ENCODE results near the gene BTBD6.

Gene BTBD6

DNA sequence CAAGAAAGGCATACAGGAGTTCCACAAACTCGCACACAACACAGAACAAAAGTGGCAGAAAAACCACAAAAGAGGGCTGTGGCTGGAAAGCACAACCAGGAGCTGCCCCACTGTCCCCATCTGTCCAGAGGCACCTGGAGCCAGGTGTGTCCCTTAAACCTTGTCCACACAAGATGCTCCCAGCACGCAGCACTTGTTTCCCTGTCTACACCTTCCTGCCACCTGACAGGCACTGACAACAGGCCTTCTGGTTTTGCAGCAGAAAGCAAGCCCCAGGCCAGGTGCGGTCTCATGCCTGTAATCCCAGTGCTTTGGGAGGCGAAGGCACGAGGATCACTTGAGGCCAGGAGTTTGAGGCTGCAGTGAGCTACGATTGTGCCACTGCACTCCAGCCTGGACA is 3.6 kb downstream of the BTBD6 start:
- ATAC-seq: no peak
- TF ChIP-seq, protein P1, sequence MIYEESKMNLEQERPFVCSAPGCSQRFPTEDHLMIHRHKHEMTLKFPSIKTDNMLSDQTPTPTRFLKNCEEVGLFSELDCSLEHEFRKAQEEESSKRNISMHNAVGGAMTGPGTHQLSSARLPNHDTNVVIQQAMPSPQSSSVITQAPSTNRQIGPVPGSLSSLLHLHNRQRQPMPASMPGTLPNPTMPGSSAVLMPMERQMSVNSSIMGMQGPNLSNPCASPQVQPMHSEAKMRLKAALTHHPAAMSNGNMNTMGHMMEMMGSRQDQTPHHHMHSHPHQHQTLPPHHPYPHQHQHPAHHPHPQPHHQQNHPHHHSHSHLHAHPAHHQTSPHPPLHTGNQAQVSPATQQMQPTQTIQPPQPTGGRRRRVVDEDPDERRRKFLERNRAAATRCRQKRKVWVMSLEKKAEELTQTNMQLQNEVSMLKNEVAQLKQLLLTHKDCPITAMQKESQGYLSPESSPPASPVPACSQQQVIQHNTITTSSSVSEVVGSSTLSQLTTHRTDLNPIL (CRISPR knock-in tag; IDR thresholded peaks at IDR 0.05; ENCODE audit: low read depth): no peak
- TF ChIP-seq TOX (CRISPR knock-in tag; IDR thresholded peaks at IDR 0.05; ENCODE audit: borderline replicate concordance) (no peak), GLIS3 (CRISPR knock-in tag; IDR thresholded peaks at IDR 0.05) (no peak), ISL1 (CRISPR knock-in tag; IDR thresholded peaks at IDR 0.05) (no peak), RARB (CRISPR knock-in tag; IDR thresholded peaks at IDR 0.05) (no peak), ESRRG (CRISPR knock-in tag; IDR thresholded peaks at IDR 0.05) (no peak), CSDC2 (CRISPR knock-in tag; IDR thresholded peaks at IDR 0.05) (no peak), TCF4 (CRISPR knock-in tag; IDR thresholded peaks at IDR 0.05; ENCODE audit: borderline replicate concordance) (no peak), PPARA (CRISPR knock-in tag; IDR thresholded peaks at IDR 0.05; ENCODE audit: borderline replicate concordance) (no peak), BACH2 (CRISPR knock-in tag; IDR thresholded peaks at IDR 0.05; ENCODE audit: borderline replicate concordance) (no peak), ARNTL (CRISPR knock-in tag; IDR thresholded peaks at IDR 0.05; ENCODE audit: borderline replicate concordance, low read depth) (no peak), ZNF565 (CRISPR knock-in tag; conservative IDR thresholded peaks at IDR 0.05; ENCODE audit: low read depth) (no peak), ZNF8 (CRISPR knock-in tag; IDR thresholded peaks at IDR 0.05) (no peak)
- TF ChIP-seq, protein P2, sequence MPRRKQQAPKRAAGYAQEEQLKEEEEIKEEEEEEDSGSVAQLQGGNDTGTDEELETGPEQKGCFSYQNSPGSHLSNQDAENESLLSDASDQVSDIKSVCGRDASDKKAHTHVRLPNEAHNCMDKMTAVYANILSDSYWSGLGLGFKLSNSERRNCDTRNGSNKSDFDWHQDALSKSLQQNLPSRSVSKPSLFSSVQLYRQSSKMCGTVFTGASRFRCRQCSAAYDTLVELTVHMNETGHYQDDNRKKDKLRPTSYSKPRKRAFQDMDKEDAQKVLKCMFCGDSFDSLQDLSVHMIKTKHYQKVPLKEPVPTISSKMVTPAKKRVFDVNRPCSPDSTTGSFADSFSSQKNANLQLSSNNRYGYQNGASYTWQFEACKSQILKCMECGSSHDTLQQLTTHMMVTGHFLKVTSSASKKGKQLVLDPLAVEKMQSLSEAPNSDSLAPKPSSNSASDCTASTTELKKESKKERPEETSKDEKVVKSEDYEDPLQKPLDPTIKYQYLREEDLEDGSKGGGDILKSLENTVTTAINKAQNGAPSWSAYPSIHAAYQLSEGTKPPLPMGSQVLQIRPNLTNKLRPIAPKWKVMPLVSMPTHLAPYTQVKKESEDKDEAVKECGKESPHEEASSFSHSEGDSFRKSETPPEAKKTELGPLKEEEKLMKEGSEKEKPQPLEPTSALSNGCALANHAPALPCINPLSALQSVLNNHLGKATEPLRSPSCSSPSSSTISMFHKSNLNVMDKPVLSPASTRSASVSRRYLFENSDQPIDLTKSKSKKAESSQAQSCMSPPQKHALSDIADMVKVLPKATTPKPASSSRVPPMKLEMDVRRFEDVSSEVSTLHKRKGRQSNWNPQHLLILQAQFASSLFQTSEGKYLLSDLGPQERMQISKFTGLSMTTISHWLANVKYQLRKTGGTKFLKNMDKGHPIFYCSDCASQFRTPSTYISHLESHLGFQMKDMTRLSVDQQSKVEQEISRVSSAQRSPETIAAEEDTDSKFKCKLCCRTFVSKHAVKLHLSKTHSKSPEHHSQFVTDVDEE (CRISPR knock-in tag; IDR thresholded peaks at IDR 0.05): no peak
- TF ChIP-seq, protein P3, sequence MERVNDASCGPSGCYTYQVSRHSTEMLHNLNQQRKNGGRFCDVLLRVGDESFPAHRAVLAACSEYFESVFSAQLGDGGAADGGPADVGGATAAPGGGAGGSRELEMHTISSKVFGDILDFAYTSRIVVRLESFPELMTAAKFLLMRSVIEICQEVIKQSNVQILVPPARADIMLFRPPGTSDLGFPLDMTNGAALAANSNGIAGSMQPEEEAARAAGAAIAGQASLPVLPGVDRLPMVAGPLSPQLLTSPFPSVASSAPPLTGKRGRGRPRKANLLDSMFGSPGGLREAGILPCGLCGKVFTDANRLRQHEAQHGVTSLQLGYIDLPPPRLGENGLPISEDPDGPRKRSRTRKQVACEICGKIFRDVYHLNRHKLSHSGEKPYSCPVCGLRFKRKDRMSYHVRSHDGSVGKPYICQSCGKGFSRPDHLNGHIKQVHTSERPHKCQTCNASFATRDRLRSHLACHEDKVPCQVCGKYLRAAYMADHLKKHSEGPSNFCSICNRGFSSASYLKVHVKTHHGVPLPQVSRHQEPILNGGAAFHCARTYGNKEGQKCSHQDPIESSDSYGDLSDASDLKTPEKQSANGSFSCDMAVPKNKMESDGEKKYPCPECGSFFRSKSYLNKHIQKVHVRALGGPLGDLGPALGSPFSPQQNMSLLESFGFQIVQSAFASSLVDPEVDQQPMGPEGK (CRISPR knock-in tag; IDR thresholded peaks at IDR 0.05; ENCODE audit: borderline replicate concordance): no peak

DNA sequence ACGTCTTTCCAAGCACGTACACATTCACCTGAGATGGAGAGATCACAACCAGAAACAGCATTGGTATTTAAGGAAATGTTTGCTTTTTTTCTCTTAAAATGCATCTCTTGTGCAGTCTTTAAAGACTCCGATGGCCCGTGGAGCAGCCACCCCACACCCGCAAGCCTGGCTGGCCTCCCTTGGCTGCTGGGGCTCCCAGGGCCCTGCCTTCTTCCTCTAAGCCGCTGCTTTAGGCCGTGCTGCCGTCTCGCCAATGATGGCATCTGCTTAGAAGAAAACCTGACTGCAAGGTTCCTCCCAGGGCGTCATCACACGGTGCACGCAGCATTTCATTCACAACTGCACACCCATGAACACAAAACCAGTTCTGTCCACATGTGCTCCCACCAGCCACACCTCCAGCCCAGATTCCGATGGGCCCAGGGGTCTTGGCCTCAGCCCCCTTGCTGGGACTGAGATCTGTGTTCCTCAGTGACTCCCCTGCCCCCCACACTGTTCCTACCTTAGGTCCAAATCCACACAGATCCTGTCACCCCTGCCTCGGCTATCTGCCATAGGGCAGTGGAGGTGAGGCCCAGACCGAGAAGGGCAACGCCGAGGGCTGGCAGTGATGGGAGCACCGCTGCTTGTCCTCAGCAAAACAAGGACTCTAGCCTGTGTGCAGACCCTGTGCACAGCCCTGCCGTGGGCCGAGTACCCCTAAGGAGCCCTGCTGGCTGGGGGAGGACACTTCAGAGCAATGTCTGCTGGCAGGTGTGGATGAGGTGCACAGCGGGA is 4.4 kb downstream of the BTBD6 start:
- no peak for ATAC-seq
- TF ChIP-seq, protein P3 (CRISPR knock-in tag; IDR thresholded peaks at IDR 0.05; ENCODE audit: borderline replicate concordance): no peak
- no peak for TF ChIP-seq SNAI2 (CRISPR knock-in tag; IDR thresholded peaks at IDR 0.05)
- TF ChIP-seq ISL1 (CRISPR knock-in tag; IDR thresholded peaks at IDR 0.05): no peak
- no peak for TF ChIP-seq ESRRG (CRISPR knock-in tag; IDR thresholded peaks at IDR 0.05)
- TF ChIP-seq ZFP3 (CRISPR knock-in tag; IDR thresholded peaks at IDR 0.05): no peak
- TF ChIP-seq ARNTL (CRISPR knock-in tag; IDR thresholded peaks at IDR 0.05; ENCODE audit: borderline replicate concordance, low read depth): no peak
- no peak for TF ChIP-seq ZC3H10 (CRISPR knock-in tag; IDR thresholded peaks at IDR 0.05)
- TF ChIP-seq, protein P4, sequence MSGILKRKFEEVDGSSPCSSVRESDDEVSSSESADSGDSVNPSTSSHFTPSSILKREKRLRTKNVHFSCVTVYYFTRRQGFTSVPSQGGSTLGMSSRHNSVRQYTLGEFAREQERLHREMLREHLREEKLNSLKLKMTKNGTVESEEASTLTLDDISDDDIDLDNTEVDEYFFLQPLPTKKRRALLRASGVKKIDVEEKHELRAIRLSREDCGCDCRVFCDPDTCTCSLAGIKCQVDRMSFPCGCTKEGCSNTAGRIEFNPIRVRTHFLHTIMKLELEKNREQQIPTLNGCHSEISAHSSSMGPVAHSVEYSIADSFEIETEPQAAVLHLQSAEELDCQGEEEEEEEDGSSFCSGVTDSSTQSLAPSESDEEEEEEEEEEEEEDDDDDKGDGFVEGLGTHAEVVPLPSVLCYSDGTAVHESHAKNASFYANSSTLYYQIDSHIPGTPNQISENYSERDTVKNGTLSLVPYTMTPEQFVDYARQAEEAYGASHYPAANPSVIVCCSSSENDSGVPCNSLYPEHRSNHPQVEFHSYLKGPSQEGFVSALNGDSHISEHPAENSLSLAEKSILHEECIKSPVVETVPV (CRISPR knock-in tag; IDR thresholded peaks at IDR 0.05): no peak
- TF ChIP-seq, protein P5, sequence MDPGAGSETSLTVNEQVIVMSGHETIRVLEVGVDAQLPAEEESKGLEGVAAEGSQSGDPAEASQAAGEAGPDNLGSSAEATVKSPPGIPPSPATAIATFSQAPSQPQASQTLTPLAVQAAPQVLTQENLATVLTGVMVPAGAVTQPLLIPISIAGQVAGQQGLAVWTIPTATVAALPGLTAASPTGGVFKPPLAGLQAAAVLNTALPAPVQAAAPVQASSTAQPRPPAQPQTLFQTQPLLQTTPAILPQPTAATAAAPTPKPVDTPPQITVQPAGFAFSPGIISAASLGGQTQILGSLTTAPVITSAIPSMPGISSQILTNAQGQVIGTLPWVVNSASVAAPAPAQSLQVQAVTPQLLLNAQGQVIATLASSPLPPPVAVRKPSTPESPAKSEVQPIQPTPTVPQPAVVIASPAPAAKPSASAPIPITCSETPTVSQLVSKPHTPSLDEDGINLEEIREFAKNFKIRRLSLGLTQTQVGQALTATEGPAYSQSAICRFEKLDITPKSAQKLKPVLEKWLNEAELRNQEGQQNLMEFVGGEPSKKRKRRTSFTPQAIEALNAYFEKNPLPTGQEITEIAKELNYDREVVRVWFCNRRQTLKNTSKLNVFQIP (CRISPR knock-in tag; IDR thresholded peaks at IDR 0.05; ENCODE audit: borderline replicate concordance, low read depth): no peak
- no peak for TF ChIP-seq TOX (CRISPR knock-in tag; IDR thresholded peaks at IDR 0.05; ENCODE audit: borderline replicate concordance)
- TF ChIP-seq PPARA (CRISPR knock-in tag; IDR thresholded peaks at IDR 0.05; ENCODE audit: borderline replicate concordance): no peak
